HL-60 (cell line): ENCODE results near the gene RFTN1.

Experiments
- DNase-seq, 2 experiments: peaks; one replicate each; pipeline ENCODE4 v3.0.0-alpha.2; 2010 to 2020; ENCODE audit warnings: low read depth in 1 of 2, low spot score in 1 of 2
- H3K27ac ChIP-seq: fragments of 250-450 bp; sonication (Bioruptor Pico); replicated peaks from 2 replicates; pipeline ENCODE4 v1.5.1; 2020; ENCODE audit warnings: mild to moderate bottlenecking, moderate library complexity
- H3K27me3 ChIP-seq: fragments of 250-450 bp; sonication (Bioruptor Pico); 2 replicates; pipeline ENCODE4 v1.5.1; 2021; ENCODE audit warnings: mild to moderate bottlenecking, moderate library complexity; ENCODE audit not compliant: insufficient read depth, poor library complexity, severe bottlenecking
- H3K4me3 ChIP-seq: replicated peaks from 2 replicates; pipeline ENCODE4 v1.5.1; 2011; ENCODE audit warnings: mild to moderate bottlenecking, control low read depth, low read length; ENCODE audit not compliant: insufficient read depth
- CTCF ChIP-seq: IDR thresholded peaks from one replicate; pipeline ENCODE4 v1.5.1; 2011; ENCODE audit warnings: low read length, control low read depth, inconsistent platforms; ENCODE audit not compliant: insufficient read depth
- GABPA ChIP-seq: IDR thresholded peaks from 2 replicates; pipeline ENCODE4 v1.6.1; 2012; ENCODE audit warnings: low read depth
- POLR2AphosphoS5 ChIP-seq: IDR thresholded peaks from 2 replicates; pipeline ENCODE4 v1.6.1; 2012; ENCODE audit warnings: low read depth
- REST ChIP-seq: IDR thresholded peaks from 2 replicates; pipeline ENCODE4 v1.6.1; 2012; ENCODE audit warnings: low read depth; ENCODE audit not compliant: insufficient replicate concordance
- SPI1 ChIP-seq: IDR thresholded peaks from 2 replicates; pipeline ENCODE4 v1.6.1; 2012; ENCODE audit warnings: low read depth, mild to moderate bottlenecking, borderline replicate concordance

RFTN1 gene

GRCh38 chr3:16334909-16335308 is 178.6 kb downstream of the RFTN1 start:
- DNase-seq, result no peak
- Histone ChIP-seq H3K27ac (no peak overlapping the region), H3K27me3 (no peaks in the 10 kb centered on the region), H3K4me3 (no peak overlapping the region)
- TF ChIP-seq REST (no peak), SPI1 (no peak), POLR2AphosphoS5 (no peak), GABPA (no peak), CTCF (no peak)

- no peak for DNase-seq
- no peak overlapping the region for H3K27ac ChIP-seq
- H3K27me3 ChIP-seq, result no peaks in the 10 kb centered on the region
- TF ChIP-seq CTCF (no peak), POLR2AphosphoS5 (no peak), REST (no peak), GABPA (no peak), SPI1 (no peak)
- H3K4me3 ChIP-seq, result no peak overlapping the region
These were observed 180.5 kb downstream of the RFTN1 start for GRCh38 chr3:16332904-16333426.

- H3K4me3 ChIP-seq, result no peak overlapping the region
- TF ChIP-seq GABPA (no peak), REST (no peak), CTCF (no peak), SPI1 (no peak), POLR2AphosphoS5 (no peak)
- DNase-seq, result no peak
These were observed 182.1 kb downstream of the RFTN1 start for GRCh38 chr3:16331319-16331883.

More at GRCh38 chr3:16331319-16331883, 182.1 kb downstream of the RFTN1 start:
- Histone ChIP-seq H3K27ac (no peak overlapping the region), H3K27me3 (no peaks in the 10 kb centered on the region)
